Small intestine (tissue), 7 donors: Measurements from ENCODE around the gene DUSP23. TPM values are rescaled to one million over a fixed set of nuclear protein-coding genes. Genes with fewer than 3 reads are reported as not detected.

Source experiments
- DNase-seq, 2 donors: peaks; one replicate each; pipeline versions ENCODE4 v3.0.0 to v3.0.0-alpha.2; 2013
- FAIRE-seq: peaks from 2 replicates; lab custom pipeline; 2012; peaks lifted over from hg19 to GRCh38; lab: Jason Lieb, UNC
- H3K27ac ChIP-seq, 3 donors: one replicate each; pipeline ENCODE4 v1.5.1; 2013; ENCODE audit warnings: low read length in 2 of 3, mild to moderate bottlenecking in 2 of 3, control low read depth in 1 of 3, inconsistent platforms in 1 of 3, low read depth in 1 of 3, moderate library complexity in 1 of 3
- H3K27me3 ChIP-seq, 3 donors: one replicate each; pipeline ENCODE4 v1.6.1; 2013; ENCODE audit warnings: low read length in 3 of 3, inconsistent platforms in 1 of 3; ENCODE audit not compliant: control insufficient read depth in 3 of 3, insufficient read depth in 3 of 3
- H3K36me3 ChIP-seq, 3 donors: one replicate each; pipeline ENCODE4 v1.6.1; 2013; ENCODE audit warnings: low read length in 3 of 3, inconsistent platforms in 1 of 3, low read depth in 1 of 3, mild to moderate bottlenecking in 1 of 3, moderate library complexity in 1 of 3; ENCODE audit not compliant: control insufficient read depth in 3 of 3, insufficient read depth in 2 of 3
- H3K4me1 ChIP-seq, 3 donors: one replicate each; pipeline ENCODE4 v1.6.1; 2013; ENCODE audit warnings: low read length in 2 of 3, inconsistent platforms in 1 of 3, low read depth in 1 of 3, mild to moderate bottlenecking in 1 of 3, moderate library complexity in 1 of 3; ENCODE audit not compliant: control insufficient read depth in 3 of 3, insufficient read depth in 2 of 3
- H3K4me3 ChIP-seq, 3 donors: one replicate each; pipeline ENCODE4 v1.5.1; 2013; ENCODE audit warnings: low read length in 3 of 3, control low read depth in 1 of 3, inconsistent platforms in 1 of 3, low read depth in 1 of 3, mild to moderate bottlenecking in 1 of 3, moderate library complexity in 1 of 3
- H3K9me3 ChIP-seq, 2 donors: one replicate each; pipeline ENCODE4 v1.6.1; 2013; ENCODE audit warnings: low read depth in 1 of 2, low read length in 1 of 2; ENCODE audit not compliant: control insufficient read depth in 2 of 2, insufficient read depth in 1 of 2
- WGBS, 3 donors: extraction: QIAGEN DNeasy Blood & Tissue Kit; methylation state at CpG; one replicate each; pipeline ENCODE4 v1.1.7; 2013; 5-methylcytosine and 5-hydroxymethylcytosine counted together
- polyA plus RNA-seq, 4 donors: library from polyadenylated mRNA; stranded (reverse) in 3 of 4; unstranded in 1 of 4; fragments of 200-250 nt in 3 of 4; fragments of 120-200 nt in 1 of 4; gene quantifications; one replicate each; pipeline versions ENCODE4 v1.2.1 to v1.2.3, GENCODE V29; 2013
- donor health status: healthy with polysubstance abuse.
- donor health status: control.
- donor health status: control.
- donor health status: Bipolar disorder and iron deficiency.
- donor health status: healthy.

Gene DUSP23
- polyA plus RNA-seq, 4 donors: 39.2 to 128 (median 85.4) TPM

GRCh38 chr1:159774465-159774864, 6.3 kb upstream of the DUSP23 start:
- Histone ChIP-seq H3K9me3 (no peaks in the 10 kb centered on the region), H3K36me3 (no peaks in the 10 kb centered on the region), H3K27ac (no peak overlapping the region), H3K27me3 (no peaks in the 10 kb centered on the region), H3K4me3 (no peak overlapping the region), H3K4me1 (no peaks in the 10 kb centered on the region)
- DNase-seq (no peak), FAIRE-seq (no peak)
- WGBS, 3 donors: 79 to 87% (median 84%) methylated on average over 2 of the region's 2 CpGs

GRCh38 chr1:159775716-159776115, 5.0 kb upstream of the DUSP23 start:
- no peaks in the 10 kb centered on the region for H3K27me3 ChIP-seq
- no peaks in the 10 kb centered on the region for H3K9me3 ChIP-seq
- no peak overlapping the region for H3K27ac ChIP-seq
- H3K36me3 ChIP-seq: no peaks in the 10 kb centered on the region
- H3K4me3 ChIP-seq: no peak overlapping the region
- no peak for FAIRE-seq
- H3K4me1 ChIP-seq: peaks cover 0 to 4% (median 0%) of the 10 kb centered on the region in 3 donors
- 55 to 74% (median 67%) methylated on average over 2 of the region's 2 CpGs for WGBS, 3 donors
- DNase-seq: no peak

DNA sequence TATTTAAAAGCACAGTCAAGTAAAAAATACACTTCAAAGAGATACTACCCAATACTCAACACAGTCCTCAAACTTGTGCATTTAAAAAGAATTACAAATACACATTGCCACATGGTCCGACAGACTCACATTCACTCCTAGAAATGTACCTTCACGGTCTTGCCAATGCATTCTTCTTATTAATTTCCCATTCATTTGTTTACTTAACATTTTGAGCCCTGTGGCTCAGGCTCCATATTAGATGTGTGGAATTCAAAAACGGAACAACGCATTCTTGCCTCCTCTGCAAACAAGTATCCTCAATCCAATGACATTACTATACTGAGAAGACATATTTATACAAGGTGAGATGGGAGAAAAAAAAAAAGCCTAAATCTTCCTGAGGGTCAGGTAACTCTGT, 2.5 kb upstream of the DUSP23 start:
- 91 to 95% (median 91%) methylated on average over 4 of the region's 4 CpGs for WGBS, 3 donors
- DNase-seq (no peak), FAIRE-seq (no peak)
- no peak overlapping the region for H3K4me3 ChIP-seq
- peaks cover 0 to 4% (median 0%) of the 10 kb centered on the region in 3 donors for H3K4me1 ChIP-seq
- H3K36me3 ChIP-seq: peaks cover 0 to 9% (median 0%) of the 10 kb centered on the region in 3 donors
- no peak overlapping the region for H3K27ac ChIP-seq
- H3K27me3 ChIP-seq: no peaks in the 10 kb centered on the region
- no peaks in the 10 kb centered on the region for H3K9me3 ChIP-seq

DNA sequence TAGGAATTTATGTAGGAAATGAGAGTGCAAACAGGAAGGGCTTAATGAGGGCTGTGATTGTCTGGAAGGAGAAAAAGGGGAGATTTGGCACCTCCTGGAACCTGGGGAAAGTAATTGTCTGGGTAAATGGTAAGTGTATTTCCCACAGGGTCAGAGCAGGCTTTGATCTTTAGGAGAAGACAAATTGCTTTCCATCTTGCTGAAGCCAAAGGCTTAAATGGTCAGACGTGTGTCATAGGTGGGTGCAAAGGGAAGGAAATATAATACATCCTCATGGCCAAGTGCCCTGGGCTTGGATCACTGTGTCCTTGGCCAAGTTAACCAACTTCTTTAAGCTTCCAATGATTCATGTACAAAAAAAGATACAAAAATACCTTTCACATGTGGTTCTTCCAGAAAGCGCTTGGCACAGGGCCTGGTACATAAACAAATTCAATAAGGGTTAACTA, 1.3 kb upstream of the DUSP23 start:
- no peak for DNase-seq
- FAIRE-seq: no peak
- Histone ChIP-seq H3K27me3 (no peaks in the 10 kb centered on the region), H3K4me3 (no peak overlapping the region), H3K4me1 (peaks cover 0 to 4% (median 0%) of the 10 kb centered on the region in 3 donors), H3K9me3 (no peaks in the 10 kb centered on the region), H3K27ac (no peak overlapping the region), H3K36me3 (peaks cover 0 to 9% (median 0%) of the 10 kb centered on the region in 3 donors)
- WGBS, 3 donors: 80 to 88% (median 83%) methylated on average over 2 of the region's 2 CpGs

- Histone ChIP-seq H3K36me3 (peaks cover 0 to 9% (median 0%) of the 10 kb centered on the region in 3 donors), H3K4me3 (peak overlapping the region in 1 of 3 donors; percentile 63), H3K9me3 (no peaks in the 10 kb centered on the region), H3K4me1 (peaks cover 0 to 4% (median 0%) of the 10 kb centered on the region in 3 donors), H3K27me3 (no peaks in the 10 kb centered on the region), H3K27ac (no peak overlapping the region)
- no peak for DNase-seq
- FAIRE-seq: no peak
- WGBS, 3 donors: 96 to 98% (median 97%) methylated on average over 11 to 12 of the region's 12 CpGs
Observed at GRCh38 chr1:159781992-159782391, 1.2 kb downstream of the DUSP23 start.

GRCh38 chr1:159783724-159784123, 3.0 kb downstream of the DUSP23 start:
- no peak for FAIRE-seq
- H3K36me3 ChIP-seq: peaks cover 0 to 9% (median 0%) of the 10 kb centered on the region in 3 donors

DNA sequence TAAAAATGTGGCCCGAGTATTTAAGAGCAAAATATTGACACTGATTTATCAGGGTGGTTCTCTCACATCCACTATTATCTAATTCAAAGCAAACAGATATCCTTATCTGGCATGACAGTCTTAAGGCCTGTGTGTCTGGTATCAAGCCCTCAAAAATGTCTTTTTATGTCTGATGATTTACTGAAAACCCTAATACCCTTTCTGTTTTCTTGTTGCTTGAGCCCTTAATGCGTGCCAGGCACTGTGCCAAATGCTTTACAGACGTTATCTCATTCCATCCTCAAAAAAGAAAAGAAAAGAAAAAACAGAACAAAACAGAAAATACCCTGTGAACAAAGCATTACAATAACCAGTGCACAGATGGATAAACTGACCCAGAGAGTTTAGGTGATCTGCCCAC, 5.7 kb downstream of the DUSP23 start:
- H3K4me1 ChIP-seq: no peaks in the 10 kb centered on the region
- H3K36me3 ChIP-seq: peaks cover 0 to 9% (median 0%) of the 10 kb centered on the region in 3 donors
- no peak overlapping the region for H3K27ac ChIP-seq
- no peaks in the 10 kb centered on the region for H3K9me3 ChIP-seq
- FAIRE-seq (no peak), DNase-seq (no peak)
- no peaks in the 10 kb centered on the region for H3K27me3 ChIP-seq
- H3K4me3 ChIP-seq: no peak overlapping the region
- WGBS, 3 donors: 22 to 48% (median 45%) methylated on average over 3 of the region's 3 CpGs

More at GRCh38 chr1:159783724-159784123, 3.0 kb downstream of the DUSP23 start:
- Histone ChIP-seq H3K27ac (no peak overlapping the region), H3K4me1 (peaks cover 0 to 4% (median 0%) of the 10 kb centered on the region in 3 donors), H3K9me3 (no peaks in the 10 kb centered on the region), H3K4me3 (no peak overlapping the region), H3K27me3 (no peaks in the 10 kb centered on the region)
- 86 to 100% (median 88%) methylated on average over 1 of the region's 1 CpG for WGBS, 3 donors
- no peak for DNase-seq

GRCh38 chr1:159786966-159787365, 6.2 kb downstream of the DUSP23 start:
- WGBS, 3 donors: 58 to 73% (median 69%) methylated on average over 3 of the region's 3 CpGs
- H3K36me3 ChIP-seq: peaks cover 0 to 7% (median 0%) of the 10 kb centered on the region in 3 donors
- H3K9me3 ChIP-seq: no peaks in the 10 kb centered on the region
- H3K27me3 ChIP-seq: peaks cover 0 to 3% (median 0%) of the 10 kb centered on the region in 3 donors
- no peak for FAIRE-seq
- no peak overlapping the region for H3K27ac ChIP-seq
- no peaks in the 10 kb centered on the region for H3K4me1 ChIP-seq
- no peak for DNase-seq
- no peak overlapping the region for H3K4me3 ChIP-seq
